ENCODE results near the gene PLAC8.
A peak's percentile ranks its signal among the peaks of the same experiment; 100 is the strongest.
"Not testable (repeated sequence)": the region's sequence is repeated elsewhere in the genome, so short reads cannot be mapped to it uniquely, and the experiment has no call there.

PLAC8 gene

GRCh38 chr4:83112678-83113428, 1.7 kb downstream of the PLAC8 start:
- DNase-seq (ENCODE audit: low read depth in 1 of 2, low spot score in 1 of 2), result no peak

GRCh38 chr4:83112231-83112630, 2.3 kb downstream of the PLAC8 start:
- no peak for DNase-seq (ENCODE audit: low read depth in 1 of 2, low spot score in 1 of 2)

GRCh38 chr4:83111751-83112141, 2.8 kb downstream of the PLAC8 start:
- not testable (repeated sequence) for DNase-seq (ENCODE audit: low read depth in 1 of 2, low spot score in 1 of 2)

GRCh38 chr4:83110970-83111750, 3.4 kb downstream of the PLAC8 start:
- DNase-seq (ENCODE audit: low read depth in 1 of 2, low spot score in 1 of 2), result no peak

- DNase-seq (ENCODE audit: low read depth in 1 of 2, low spot score in 1 of 2), result peak; percentile 79 to 86
Measured at GRCh38 chr4:83110223-83110945, 4.1 kb downstream of the PLAC8 start.

GRCh38 chr4:83109480-83110222, 4.9 kb downstream of the PLAC8 start:
- DNase-seq (ENCODE audit: low read depth in 1 of 2, low spot score in 1 of 2), result no peak

- no peak for DNase-seq (ENCODE audit: low read depth in 1 of 2, low spot score in 1 of 2)
Measured at GRCh38 chr4:83108101-83108861, 6.2 kb downstream of the PLAC8 start.

- DNase-seq (ENCODE audit: low read depth in 1 of 2, low spot score in 1 of 2), result peak in 1 of 2 donors; percentile 51
Measured at GRCh38 chr4:83107631-83108030, 6.9 kb downstream of the PLAC8 start.

- no peak for DNase-seq (ENCODE audit: low read depth in 1 of 2, low spot score in 1 of 2)
Measured at GRCh38 chr4:83104991-83105390, 9.5 kb downstream of the PLAC8 start.

GRCh38 chr4:83096397-83096796, 18.1 kb downstream of the PLAC8 start:
- DNase-seq (ENCODE audit: low read depth in 1 of 2, low spot score in 1 of 2), result no peak

GRCh38 chr4:83093060-83093640, 21.4 kb downstream of the PLAC8 start:
- DNase-seq (ENCODE audit: low read depth in 1 of 2, low spot score in 1 of 2), result no peak

GRCh38 chr4:83089410-83090157, 24.9 kb downstream of the PLAC8 start:
- no peak for DNase-seq (ENCODE audit: low read depth in 1 of 2, low spot score in 1 of 2)

GRCh38 chr4:83084956-83085355, 29.6 kb downstream of the PLAC8 start:
- DNase-seq (ENCODE audit: low read depth in 1 of 2, low spot score in 1 of 2), result not testable (repeated sequence)

- peak in 1 of 2 donors; percentile 29 for DNase-seq (ENCODE audit: low read depth in 1 of 2, low spot score in 1 of 2)
Measured at GRCh38 chr4:83083925-83084475, 30.5 kb downstream of the PLAC8 start.

- DNase-seq (ENCODE audit: low read depth in 1 of 2, low spot score in 1 of 2), result no peak
Measured at GRCh38 chr4:83082777-83083176, 31.8 kb downstream of the PLAC8 start.

GRCh38 chr4:83080561-83080960, 34.0 kb downstream of the PLAC8 start:
- DNase-seq (ENCODE audit: low read depth in 1 of 2, low spot score in 1 of 2), result no peak

GRCh38 chr4:83075311-83076095, 39.0 kb downstream of the PLAC8 start:
- no peak for DNase-seq (ENCODE audit: low read depth in 1 of 2, low spot score in 1 of 2)

GRCh38 chr4:83074783-83075182, 39.7 kb downstream of the PLAC8 start:
- DNase-seq (ENCODE audit: low read depth in 1 of 2, low spot score in 1 of 2), result not testable (repeated sequence)

All from activated CD4-positive, alpha-beta T cell treated with anti-CD3 and anti-CD28 coated beads, Interleukin-2, amount 50 U/mL, for 24 hours (primary cell).